Tracheal epithelial cell (primary cell): ENCODE measurements around the gene SOWAHC. TPM values are rescaled to one million over a fixed set of nuclear protein-coding genes. Genes with fewer than 3 reads are reported as not detected.

ENCODE experiments used
- total RNA-seq: library from RNA; depleted of rRNA; stranded (reverse); fragments of >200 nt; gene quantifications from 2 replicates; pipeline ENCODE4 v1.2.1, GENCODE V29; 2014

Gene SOWAHC, protein sequence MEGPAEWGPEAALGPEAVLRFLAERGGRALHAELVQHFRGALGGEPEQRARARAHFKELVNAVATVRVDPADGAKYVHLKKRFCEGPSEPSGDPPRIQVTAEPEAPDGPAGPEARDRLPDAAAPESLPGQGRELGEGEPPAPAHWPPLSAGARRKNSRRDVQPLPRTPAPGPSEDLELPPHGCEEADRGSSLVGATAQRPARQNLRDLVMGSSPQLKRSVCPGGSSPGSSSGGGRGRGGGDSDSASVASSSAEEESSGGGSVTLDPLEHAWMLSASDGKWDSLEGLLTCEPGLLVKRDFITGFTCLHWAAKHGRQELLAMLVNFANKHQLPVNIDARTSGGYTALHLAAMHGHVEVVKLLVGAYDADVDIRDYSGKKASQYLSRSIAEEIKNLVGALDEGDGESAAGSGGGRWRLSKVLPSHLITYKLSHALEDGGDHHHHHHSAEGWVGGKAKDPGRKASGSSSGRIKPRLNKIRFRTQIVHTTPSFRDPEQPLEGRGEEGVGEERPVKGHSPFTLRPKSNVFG
- total RNA-seq: 47.7 and 53.5 TPM in 2 replicates

DNA sequence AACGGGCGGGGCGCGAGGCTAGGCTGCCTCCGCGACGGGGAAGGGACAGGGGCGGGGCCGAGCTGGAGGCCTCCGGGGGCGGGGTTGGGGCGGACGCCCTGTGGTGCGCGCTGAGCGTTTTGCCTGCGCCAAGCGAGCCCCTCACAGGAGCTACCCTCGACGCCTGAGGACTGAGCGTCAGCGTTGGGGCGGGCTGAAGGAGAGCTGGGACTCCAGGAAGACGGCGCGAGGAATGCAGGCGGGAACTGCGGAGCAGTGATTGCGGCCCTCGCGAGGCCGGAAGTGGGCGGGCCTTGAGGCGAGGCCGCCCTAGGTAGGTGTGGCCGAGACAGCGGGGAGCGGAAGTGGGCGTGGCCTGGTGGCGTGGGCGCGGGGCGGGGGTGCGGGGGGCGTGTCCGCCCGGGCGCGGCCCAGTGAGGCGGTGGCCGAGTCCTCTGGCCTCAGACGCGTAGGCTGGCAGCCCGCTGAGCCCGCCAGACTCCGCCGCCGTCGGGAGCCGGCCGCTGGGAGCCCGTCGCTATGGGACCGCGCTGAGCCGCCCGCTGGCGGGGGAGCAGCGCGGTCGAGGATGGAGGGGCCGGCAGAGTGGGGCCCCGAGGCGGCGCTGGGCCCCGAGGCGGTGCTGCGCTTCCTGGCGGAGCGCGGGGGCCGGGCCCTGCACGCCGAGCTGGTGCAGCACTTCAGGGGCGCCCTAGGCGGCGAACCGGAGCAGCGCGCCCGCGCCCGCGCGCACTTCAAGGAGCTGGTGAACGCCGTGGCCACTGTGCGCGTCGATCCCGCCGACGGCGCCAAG, at the start of gene SOWAHC, which contains the start of gene SEPTIN10:
SOWAHC (plus strand) TSS at position 443 of the 793 bp plus-strand sequence; CDS start at position 569, 126 bp downstream.
SEPTIN10 (minus strand) TSS at position 45 of the 793 bp plus-strand sequence. CDS start 139 bp downstream, outside the sequence.

Other genes with a start within 250 kb of the SOWAHC start
- 71.4 and 74.2 TPM in 2 replicates for gene SEPTIN10, start 398 bp upstream of the SOWAHC start, total RNA-seq
- 6.8 and 24.1 TPM in 2 replicates for gene RGPD5, start 179.9 kb downstream of the SOWAHC start, total RNA-seq